NCI-H510A treated with DMSO at 0.1 percent for 48 hours (cell line): ENCODE measurements around the gene DOP1A.
A peak's percentile ranks its signal among the peaks of the same experiment; 100 is the strongest.

Experiments
- DNase-seq: peaks from one replicate; lab custom pipeline; 2025; lab: John Stamatoyannopoulos, UW

Gene DOP1A

DNA sequence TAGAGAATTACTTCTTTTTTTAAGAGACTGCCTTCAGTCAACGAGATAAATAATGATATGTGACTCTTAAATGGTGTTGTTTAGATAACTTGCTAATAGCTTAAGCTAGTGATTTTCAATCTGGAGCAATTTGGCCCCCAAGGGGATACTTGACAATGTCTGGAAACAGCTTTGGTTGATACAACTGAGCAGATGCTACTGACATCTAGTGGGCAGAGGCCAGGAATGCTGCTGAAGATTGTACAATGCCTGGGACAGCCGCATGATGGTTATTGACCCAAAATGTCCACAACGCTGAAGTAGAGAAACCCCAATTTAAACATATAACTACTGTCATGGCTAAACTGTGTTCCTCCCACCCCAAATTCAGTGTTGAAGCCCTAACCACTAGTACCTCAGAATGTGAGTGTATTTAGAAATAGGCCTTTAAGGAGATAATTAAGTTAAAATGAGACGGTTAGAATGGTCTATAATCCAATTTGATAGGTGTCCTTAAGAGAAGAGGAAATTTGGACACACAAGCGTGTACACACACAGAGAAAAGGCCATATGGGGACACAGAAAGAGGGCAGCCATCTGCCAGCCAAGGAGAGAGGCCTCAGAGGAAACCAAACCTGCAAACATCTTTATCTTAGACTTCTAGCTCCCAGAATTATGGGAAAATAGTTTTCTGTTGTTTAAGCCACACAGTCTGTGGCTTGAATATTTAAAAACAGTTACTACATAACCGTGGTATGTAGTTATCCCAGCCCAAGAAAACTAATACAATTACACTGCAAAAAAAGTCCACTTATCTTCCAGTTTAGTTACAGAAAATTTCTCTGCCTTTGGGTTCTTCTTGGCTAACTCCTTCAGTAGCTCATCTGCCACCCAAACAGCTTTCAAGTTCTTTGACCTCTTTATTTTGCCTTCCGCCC is 147.9 kb downstream of the DOP1A start:
- peak; percentile 10 for DNase-seq

DNA sequence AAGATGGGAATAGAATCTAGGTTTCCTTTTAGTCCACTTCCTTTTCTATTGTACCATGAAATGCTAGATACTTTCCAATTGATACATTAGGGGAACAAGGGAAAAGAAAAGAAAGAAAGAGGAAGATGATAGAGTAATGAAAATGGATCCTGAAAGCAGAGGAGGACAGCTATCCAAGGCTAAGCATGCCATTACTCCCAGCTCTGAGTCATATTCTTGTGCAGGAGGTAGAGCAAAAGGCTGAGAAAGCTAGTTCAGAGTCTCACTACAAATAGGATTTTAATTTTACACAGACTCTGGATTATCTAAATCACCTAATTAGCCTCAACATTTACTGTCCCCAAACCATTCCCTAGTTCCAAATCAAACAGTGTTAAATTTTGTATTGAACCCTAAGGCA is 149.3 kb downstream of the DOP1A start:
- DNase-seq: no peak
